GM21576 (cell line): ENCODE measurements around the gene HAS3.
"Not testable (repeated sequence)": the region's sequence is repeated elsewhere in the genome, so short reads cannot be mapped to it uniquely, and the experiment has no call there.

Experiments used
- ATAC-seq: cut with Tn5 transposase; IDR thresholded peaks from one replicate; pipeline ENCODE4 v1.9.1; 2021; ENCODE audit warnings: mild to moderate bottlenecking, moderate library complexity; ENCODE audit not compliant: unreplicated experiment

Gene HAS3

DNA sequence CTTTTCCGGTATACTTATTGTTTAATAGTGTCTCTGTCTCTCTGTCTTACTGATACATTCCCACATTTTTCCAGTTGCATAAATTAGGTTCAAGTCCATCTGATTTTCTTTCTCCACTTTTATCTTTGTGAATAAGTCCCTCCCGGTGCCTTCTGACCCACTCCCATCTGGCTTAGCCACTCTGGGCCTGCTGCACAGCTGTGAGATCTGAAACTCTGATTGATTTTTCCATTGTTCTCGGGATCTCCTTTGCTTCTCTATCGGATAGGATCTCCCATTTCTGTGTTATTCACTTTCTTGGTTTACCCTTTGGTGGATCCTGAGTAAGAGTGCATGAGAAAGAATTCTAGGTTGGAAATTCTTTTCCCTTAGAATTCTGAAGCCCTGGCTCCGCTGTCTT is 35.6 kb downstream of the HAS3 start:
- ATAC-seq = no peak

DNA sequence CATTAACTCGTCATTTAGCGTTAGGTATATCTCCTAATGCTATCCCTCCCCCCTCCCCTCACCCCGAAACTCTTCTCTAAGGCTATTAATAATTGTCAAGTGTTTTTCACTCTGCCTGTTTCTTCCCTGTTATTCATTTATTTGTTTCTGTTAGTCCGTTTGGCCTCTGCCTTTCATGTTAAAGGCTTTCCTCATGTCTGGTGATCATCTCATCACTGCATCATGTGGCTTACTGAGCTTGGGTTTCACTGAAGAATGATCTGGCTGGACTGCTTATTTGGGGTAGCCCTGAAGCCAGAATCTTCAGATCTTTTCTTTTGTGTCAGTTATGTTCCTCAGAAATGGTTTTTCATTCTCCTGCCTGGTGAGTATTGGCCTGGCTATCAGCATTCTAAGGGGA is 36.5 kb downstream of the HAS3 start:
- ATAC-seq = no peak

DNA sequence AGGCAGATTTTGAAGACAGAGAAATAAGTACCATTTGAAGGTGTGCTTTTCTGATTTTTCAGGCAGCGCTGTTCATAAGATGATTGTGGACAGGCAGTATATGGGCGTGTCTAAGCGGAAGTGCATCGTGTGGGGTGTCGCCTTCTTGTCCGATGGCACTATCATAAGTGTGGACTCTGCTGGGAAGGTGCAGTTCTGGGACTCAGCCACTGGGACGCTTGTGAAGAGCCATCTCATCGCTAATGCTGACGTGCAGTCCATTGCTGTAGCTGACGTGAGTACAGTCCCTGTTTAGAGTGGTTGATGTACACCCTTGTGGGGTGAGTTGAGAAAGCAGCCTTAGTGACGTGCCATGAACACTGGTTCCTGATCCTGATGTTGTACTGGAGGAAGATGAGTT is 37.7 kb downstream of the HAS3 start:
- ATAC-seq = no peak

DNA sequence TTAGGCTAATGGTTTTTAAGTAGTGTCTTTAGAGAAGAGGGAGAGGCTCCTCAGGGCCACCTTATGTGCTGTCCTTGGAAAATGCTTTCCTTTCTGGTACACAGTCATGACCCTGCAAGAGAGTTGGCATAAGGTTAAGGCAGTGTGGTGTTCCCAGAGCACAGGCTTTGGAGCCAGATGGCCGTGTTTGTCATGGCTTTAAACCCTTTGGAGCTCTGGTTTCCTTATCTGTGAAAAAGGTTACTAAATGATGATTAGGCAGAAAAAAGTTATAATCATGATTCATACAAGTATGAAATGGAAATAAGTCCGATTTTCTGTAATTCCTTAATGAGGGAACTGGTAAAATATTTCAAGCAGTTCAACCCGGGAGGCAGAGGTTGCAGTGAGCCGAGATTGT is 40.2 kb downstream of the HAS3 start:
- no peak for ATAC-seq

DNA sequence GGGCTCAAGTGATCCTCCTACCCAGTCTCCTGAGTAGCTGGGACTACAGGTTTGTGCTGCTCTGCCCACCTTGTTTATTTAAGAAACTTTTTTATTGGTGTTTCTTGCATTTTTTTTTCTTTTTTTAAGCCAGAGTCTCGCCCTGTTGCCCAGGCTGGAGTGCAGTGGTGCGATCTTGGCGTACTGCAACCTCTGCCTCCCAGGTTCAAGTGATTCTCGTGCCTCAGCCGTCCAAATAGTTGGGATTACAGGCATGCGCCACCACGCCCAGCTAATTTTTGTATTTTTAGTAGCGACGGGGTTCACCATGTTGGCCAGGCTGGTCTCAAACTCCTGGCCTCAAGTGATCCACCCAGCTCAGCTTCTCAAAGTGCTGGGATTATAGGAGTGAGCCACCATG is 44.2 kb downstream of the HAS3 start:
- ATAC-seq = not testable (repeated sequence)

DNA sequence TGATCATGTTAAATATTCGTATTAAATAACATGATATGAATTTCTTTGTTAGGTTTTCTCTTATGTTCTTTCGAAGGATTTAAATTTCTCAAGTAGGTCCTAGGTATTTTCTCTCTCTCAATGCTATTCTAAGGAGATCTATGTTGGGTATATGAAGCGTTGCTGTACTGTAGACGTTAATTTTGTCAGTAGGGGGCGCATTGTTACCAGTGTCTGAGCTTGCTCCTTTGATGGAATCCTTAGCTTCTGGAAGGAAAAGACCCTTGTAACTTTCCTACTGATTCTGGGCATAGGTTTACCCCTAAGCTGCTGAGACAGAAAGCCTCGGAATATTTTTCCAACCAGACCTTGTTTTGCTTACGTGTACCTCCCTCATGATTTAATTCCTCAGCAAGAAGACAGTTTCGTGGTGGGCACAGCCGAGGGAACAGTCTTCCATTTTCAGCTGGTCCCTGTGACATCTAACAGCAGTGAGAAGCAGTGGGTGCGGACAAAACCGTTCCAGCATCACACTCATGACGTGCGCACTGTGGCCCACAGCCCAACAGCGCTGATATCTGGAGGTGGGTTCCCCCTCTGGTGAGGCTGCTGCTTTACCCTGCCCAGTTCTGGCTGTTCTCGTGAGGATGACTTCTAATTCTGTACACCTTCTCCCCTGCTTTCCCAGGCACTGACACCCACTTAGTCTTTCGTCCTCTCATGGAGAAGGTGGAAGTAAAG is 44.9 kb downstream of the HAS3 start:
- no peak for ATAC-seq

DNA sequence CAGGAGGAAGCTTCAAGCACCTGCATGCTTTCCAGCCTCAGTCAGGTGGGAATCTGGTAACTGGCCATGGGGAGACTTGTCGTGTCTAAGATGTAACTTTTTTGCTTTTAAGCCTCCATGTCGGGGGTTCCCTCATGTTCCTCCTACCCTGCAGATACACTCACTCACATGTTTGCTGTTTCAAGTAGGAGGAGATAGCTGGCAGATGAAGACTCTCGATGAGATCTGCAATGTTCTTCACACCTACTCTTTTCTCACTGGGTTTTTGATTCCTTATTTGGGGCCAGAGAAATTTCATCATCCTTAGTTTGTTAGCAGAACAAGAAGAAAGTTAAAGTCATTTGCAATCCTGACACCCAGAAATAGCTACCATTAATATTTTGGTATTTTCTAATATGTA is 51.7 kb downstream of the HAS3 start:
- ATAC-seq = no peak

DNA sequence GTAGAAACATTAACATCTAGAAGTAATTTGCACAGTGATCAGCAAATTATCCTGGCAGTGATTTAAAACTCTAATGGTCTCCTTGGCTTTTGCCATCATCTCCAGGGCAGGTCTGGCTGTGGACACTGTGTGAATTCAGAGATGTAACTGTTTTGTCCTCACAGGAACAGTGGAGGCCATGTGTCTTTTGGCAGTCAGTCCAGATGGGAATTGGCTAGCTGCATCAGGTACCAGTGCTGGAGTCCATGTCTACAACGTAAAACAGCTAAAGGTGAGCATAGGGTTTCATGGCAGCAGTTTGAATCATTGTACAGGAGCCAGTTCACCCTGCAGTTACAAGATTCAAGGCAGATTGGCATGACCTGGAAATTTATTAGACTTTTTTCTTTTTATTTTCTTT is 54.7 kb downstream of the HAS3 start:
- no peak for ATAC-seq

DNA sequence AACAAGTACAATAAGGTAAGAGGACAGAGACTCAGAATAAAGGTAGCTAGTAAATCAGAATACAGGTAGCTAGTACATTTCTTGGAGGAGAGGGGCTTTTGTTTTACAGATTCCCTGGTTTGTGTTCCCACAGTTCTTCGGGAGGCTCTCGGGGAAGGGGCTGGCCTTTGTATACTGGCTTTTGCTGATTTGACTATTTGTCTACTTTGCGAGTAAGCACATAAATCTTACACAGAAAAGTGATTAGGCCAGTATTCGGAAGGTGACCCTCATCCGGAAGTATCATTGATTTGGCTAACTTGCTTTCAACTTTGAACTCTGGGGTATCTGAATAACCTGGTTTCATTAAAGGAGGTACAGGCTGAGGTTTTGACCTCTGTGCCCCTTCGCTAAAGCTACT is 60.1 kb downstream of the HAS3 start:
- ATAC-seq = no peak

DNA sequence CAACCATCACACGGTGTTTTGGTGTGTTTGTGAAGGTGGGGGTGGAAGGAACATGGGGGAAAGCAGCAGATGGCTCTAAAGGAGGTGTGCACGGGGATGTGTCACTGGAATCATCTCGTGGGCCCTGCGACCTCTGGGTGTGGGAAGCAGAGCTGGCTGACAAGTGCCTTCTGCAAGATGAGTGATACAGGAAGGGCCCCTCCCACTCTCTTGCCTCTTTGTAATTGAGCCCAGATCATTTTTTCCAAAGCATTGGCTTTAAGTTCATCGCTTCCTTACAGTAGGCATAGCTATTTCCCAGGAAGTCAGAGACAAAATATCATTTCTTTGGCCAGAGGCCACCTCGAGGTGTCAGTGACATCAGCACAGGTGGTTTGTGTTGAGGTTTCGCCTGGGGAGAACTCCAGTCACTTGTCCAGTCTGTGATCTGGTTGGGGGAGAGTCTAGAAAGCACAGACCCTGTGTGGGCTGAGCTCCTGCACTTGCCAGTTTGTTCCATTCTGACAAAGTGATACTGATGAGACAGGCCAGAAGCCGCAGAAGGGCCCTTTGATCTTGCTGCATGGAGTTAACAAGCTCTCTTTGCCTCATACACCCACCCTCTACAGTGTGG is 60.9 kb downstream of the HAS3 start:
- ATAC-seq = no peak

DNA sequence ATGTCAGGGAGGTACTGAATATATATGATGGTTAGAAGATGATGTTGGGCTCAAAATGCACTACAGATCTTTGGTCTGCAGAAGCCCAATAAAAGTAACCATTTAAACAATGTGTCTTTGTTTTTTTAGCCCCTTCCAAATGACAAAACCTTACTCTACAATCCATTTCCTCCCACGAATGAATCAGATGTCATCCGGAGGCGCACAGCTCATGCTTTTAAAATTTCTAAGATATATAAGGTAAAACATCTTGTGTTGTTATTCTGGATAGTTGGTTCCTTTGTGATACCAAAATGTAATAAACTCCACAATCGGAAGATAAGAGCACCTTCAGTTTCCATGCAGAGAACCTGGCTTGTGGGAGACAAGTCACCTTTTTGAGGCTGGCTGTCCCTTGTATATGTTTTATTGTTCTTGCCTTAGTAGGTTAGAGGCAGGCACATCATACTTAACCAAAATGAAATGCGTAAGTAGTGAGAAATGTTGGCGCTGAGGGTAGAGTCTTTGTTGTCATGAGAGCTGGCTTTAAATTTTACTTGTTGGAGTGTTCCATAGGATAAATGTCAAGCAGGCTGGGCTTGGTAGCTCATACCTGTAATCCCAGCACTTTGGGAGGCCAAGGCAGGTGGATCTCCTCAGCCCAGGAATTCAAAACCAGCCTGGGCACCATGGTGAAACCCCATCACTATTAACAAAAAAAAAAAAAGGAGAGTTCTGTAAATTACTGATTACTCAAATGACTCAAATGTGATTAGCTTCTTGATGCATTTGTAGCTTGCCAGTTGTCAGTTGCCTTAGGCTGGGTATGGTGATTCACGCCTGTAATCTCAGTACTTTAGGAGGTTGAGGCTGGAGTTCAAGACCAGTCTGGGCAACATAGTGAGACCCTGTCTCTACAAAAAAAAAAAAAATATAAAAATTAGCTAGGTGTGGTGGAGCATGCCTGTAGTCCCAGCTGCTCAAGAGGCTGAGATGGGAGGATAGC is 61.8 kb downstream of the HAS3 start:
- ATAC-seq = no peak
